GM21447 (cell line): ENCODE results near the gene ZKSCAN3.
"Not testable (repeated sequence)": the region's sequence is repeated elsewhere in the genome, so short reads cannot be mapped to it uniquely, and the experiment has no call there.

Experiments
- ATAC-seq: cut with Tn5 transposase; IDR thresholded peaks from one replicate; pipeline ENCODE4 v1.9.1; 2021; ENCODE audit not compliant: unreplicated experiment

ZKSCAN3 gene

DNA sequence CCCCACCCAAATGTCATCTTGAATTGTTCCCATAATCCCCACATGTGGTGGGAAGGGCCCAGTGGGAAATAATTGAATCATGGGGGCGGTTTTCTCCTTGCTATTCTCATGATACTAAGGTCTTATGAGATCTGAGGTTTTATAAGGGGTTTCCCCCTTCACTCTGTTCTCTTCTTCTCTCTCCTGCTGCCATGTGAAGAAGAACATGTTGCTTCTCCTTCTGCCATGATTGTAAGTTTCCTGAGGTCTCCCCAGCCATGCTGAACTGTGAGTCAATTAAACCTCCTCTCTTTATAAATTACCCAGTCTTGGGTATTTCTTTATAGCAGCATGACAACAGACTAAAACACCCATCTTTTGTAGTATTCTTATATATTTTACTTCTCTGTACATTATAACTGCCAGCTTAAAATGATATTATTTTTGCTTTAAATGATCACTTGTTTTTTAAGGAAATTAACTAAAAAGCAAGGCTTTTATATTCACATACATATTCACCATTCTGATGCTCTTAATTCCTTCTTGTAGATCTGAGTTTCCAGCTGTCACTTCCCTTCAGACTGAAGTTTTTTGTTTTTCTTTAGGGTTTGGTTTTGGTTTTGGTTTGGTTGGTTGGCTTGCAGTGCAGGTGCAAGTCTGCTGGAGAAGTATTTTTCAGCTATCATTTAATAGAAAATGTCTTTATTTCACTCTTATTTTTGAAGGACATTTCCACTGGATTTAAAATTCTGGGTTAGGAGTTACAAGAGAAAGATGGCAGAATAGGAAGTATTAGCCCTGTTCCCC lies 9.2 kb upstream of the ZKSCAN3 start:
- ATAC-seq, result no peak

DNA sequence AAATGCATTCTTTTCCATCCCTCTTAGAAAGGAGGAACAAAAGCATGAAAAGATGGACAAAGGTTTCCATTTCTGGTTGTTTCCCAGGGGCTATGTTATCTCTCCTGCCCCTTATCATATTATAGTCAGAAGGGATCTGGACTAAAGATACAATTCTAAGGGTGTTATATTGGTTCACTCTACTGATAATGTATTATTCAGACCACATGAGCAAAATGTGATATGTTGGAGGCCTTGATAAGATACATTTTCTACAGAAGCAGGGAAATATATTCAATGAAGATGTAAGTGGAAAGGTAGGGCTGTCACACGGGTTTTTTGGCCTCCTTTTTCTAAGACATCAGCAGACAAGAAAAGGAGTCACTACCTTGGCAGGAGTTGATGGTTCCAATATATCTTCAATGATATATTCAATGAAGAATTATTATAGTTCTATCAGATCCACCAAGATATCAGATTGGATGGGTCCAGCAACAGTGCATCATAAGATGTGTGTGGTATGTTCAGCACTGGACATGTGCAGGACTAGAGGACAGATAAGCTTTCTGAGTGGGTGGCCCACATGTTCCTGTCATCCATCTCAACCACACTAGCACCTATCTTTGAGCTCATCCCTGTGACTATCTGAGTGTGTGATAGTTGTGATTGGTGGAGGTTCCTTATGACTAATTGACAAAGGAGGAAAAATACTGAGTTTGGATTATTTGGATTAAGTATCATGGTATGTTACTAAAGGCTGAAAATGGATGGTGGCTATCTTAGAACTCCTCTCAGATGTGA lies 5.7 kb upstream of the ZKSCAN3 start:
- ATAC-seq, result no peak

DNA sequence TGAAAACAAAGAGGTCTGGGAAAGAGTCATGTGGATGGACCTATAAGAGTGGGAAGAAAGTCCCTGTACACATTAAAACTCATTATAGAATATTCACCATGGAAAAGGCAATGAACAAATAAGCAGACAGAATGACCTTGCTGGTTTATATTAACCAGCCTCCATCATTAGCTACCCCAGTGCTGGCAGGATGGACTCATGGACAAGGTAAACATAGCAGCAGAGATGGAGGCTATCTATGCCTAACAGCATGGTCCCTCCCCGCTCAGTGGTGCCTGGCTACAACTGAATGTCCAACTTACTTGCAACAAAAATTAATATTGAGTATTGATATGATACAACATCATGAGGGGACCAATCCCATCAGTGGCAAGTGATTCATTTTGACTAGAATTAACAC lies 4.5 kb upstream of the ZKSCAN3 start:
- ATAC-seq, result no peak

- no peak for ATAC-seq
Observed at GRCh38 chr6:28347119-28347518, 2.6 kb upstream of the ZKSCAN3 start.

- no peak for ATAC-seq
Observed at GRCh38 chr6:28349344-28349891, 329 bp upstream of the ZKSCAN3 start.

DNA sequence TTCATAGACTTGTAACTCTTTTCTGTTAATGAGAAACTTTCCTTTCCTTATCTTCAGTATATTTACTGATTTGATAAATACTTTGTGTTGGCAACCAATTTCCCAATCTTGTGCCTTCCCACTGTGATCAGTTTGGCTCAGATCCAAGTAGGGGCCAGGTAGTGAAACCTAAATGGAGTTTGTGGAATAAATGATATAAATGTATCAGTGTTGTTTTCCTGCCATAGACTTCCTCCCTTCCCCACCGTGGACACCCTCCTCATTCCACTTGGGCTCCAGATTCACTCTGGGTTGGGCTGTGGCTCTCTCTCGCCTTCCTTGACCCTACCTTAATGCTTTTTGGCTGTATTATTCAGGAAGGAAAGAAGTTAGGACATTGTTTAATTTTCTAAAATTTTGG lies 1.3 kb downstream of the ZKSCAN3 start:
- no peak for ATAC-seq

GRCh38 chr6:28351493-28351925 lies 1.8 kb downstream of the ZKSCAN3 start:
- no peak for ATAC-seq

DNA sequence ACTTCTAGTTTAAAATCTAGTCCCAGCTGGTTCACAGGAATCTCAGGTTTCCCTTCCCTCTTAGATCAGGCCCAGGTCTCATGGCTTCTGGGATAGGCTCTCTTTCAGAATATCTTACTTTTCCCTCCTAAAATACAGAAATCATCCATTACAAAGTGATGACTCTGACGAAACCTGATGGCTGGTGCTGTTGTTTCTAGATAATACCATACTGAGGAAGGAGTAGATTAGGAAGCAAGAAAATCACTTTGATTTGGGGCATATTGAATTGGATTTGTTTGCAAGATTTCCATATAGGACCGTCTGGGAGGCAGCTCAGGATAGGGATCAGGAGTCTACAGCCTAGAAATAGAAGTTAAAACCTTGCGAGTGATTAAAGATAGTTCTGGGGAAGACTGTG lies 3.6 kb downstream of the ZKSCAN3 start:
- no peak for ATAC-seq

- ATAC-seq, result no peak
Observed at GRCh38 chr6:28353981-28354676, 4.4 kb downstream of the ZKSCAN3 start.

- ATAC-seq, result no peak
Observed at GRCh38 chr6:28354688-28355554, 5.2 kb downstream of the ZKSCAN3 start.

DNA sequence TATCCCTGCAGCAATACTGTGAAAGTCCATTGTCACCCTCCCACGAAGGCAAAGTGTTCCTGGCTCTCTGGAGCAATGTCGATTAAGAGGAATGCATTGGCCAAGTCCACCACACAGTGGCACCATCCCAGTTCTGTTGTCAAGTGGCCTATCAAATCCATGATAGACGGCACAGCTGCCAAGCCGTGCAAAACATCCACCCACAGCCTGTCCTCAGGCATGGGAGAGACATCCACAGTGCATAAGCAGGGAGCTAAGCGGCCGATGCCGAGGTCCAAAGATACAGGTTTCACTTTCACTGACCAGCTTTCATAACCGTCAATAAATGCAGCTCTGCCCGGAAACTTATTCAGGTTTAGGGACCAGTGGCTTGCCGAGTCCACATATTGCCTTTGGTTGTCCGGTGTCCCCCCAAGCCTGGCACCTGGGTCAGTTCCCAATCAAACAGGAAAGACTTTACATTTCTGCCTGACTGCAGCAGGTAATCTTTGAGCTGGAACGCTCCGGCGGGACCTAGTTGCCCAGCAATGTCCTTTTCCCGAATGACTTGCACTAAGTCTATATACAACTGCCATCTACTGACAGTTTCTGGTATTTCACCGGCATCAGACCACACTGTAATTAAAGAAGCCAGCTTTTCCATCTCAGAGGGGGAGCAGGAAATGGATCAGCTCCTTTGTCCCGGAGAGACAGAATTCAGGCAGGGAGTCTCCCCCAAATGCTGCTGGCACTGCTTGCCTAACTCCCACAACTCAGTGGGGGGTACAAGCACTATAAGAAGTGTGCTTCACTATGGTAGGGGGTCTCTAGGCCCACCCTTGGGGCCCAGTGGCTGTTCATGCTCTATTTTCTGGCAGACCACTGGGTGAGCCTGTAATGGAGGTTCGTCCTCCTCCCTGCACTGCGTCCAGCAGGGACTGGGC lies 6.3 kb downstream of the ZKSCAN3 start:
- ATAC-seq, result no peak

DNA sequence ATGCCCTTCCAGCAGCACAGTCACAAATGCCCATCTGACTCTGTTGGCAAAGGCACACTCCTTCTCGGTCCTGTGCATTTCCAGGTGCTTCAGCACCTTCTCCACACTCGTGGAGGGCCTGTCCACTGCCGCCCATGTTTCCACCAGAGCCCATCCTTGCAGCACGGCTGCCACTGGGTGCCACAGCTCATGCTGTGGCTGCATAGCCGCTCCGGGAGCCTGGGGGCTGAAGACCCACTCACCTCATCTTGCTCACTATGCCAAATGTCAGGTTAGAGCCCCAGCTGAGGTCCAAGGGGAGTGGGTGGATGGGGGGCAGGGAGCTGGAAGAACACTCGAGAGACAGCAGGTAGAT lies 6.9 kb downstream of the ZKSCAN3 start:
- no peak for ATAC-seq

- no peak for ATAC-seq
Observed at GRCh38 chr6:28357036-28357435, 7.3 kb downstream of the ZKSCAN3 start.

GRCh38 chr6:28359562-28359961 lies 9.8 kb downstream of the ZKSCAN3 start:
- not testable (repeated sequence) for ATAC-seq

DNA sequence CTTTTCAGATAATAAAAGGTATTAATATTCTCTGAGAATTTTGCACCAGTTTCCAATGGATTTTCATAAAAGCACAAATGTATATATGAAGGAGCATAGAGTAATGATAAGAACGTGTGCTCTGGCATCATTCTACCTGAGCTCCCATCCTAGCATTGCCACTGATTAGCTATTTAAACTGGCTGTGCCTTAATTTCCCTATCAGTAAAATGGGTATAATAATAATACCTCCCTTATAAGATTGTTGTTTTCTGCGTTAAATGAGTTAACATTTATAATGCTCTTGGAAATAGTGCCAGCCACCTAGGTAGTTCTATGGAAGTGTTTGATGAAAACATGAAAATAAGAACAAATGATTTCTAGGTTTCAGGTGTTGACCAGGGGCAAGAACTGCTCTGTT lies 11.2 kb downstream of the ZKSCAN3 start:
- no peak for ATAC-seq

DNA sequence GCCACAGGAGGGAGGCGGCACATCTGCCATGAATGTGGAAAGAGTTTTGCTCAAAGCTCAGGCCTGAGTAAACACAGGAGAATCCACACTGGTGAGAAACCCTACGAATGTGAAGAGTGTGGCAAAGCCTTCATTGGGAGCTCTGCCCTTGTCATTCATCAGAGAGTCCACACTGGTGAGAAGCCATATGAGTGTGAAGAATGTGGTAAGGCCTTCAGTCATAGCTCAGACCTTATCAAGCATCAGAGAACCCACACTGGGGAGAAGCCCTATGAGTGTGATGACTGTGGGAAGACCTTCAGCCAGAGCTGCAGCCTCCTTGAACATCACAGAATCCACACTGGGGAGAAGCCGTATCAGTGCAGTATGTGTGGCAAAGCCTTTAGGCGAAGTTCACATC lies 15.8 kb downstream of the ZKSCAN3 start:
- not testable (repeated sequence) for ATAC-seq

- ATAC-seq, result no peak
Observed at GRCh38 chr6:28368522-28368921, 18.8 kb downstream of the ZKSCAN3 start.

DNA sequence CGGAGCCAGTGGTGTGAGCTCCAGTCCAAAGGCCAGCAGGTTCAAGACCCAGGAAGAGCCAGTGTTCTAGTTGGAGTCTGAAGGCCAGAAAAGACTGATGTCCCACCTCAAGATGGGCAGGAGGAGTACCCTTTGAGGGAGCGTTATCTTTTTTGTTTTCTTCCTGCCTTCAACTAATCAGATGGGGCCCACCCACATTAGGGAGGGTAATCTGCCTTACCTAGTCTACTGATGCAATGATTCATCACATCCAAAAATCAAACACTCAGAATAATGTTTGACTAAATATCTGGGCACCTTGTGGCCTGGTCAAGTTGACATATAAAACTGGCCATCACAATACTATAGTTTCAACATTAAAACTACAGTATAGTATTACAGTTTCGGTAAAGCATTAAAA lies 19.7 kb downstream of the ZKSCAN3 start:
- no peak for ATAC-seq

- ATAC-seq, result no peak
Observed at GRCh38 chr6:28370440-28370839, 20.7 kb downstream of the ZKSCAN3 start.

- ATAC-seq, result no peak
Observed at GRCh38 chr6:28371280-28371679, 21.5 kb downstream of the ZKSCAN3 start.
